CD8-positive, alpha-beta memory T cell (primary cell): Measurements from ENCODE around the gene PRKD2. TPM values are rescaled to one million over a fixed set of nuclear protein-coding genes. Genes with fewer than 3 reads are reported as not detected.
A peak's percentile ranks its signal among the peaks of the same experiment; 100 is the strongest.

Experiments used
- CTCF ChIA-PET: fragments of 350-600 bp; sonication (Branson Sonifier 250); formaldehyde crosslinking; loops from one replicate; lab custom pipeline; 2021; ENCODE audit warnings: antibody characterized with exemption; lab: Charles Lee
- POLR2A ChIA-PET: fragments of 350-600 bp; sonication (Branson Sonifier 250); formaldehyde crosslinking; loops from one replicate; lab custom pipeline; 2021; ENCODE audit warnings: antibody characterized with exemption; lab: Charles Lee
- DNase-seq, 5 donors: peaks; one replicate each; pipeline versions ENCODE4 v3.0.0 to v3.0.0-alpha.2; 2020 to 2022; ENCODE audit warnings: mixed read lengths in 1 of 5
- H3K27ac ChIP-seq: one replicate; pipeline ENCODE4 v1.7.0; 2013; ENCODE audit warnings: low read depth, mild to moderate bottlenecking, low read length, moderate library complexity
- H3K27me3 ChIP-seq: 2 replicates; pipeline ENCODE4 v1.7.0; 2013; ENCODE audit warnings: low read length, mild to moderate bottlenecking; ENCODE audit not compliant: insufficient read depth, poor library complexity, severe bottlenecking
- H3K36me3 ChIP-seq: 2 replicates; pipeline ENCODE4 v1.7.0; 2013; ENCODE audit warnings: mild to moderate bottlenecking, low read length, moderate library complexity; ENCODE audit not compliant: insufficient read depth
- H3K4me1 ChIP-seq: 2 replicates; pipeline ENCODE4 v1.7.0; 2013; ENCODE audit warnings: mild to moderate bottlenecking, low read length, moderate library complexity; ENCODE audit not compliant: insufficient read depth
- H3K4me3 ChIP-seq: 2 replicates; pipeline ENCODE4 v1.7.0; 2013; ENCODE audit warnings: mild to moderate bottlenecking, low read length
- H3K9me3 ChIP-seq: 2 replicates; pipeline ENCODE4 v1.7.0; 2013; ENCODE audit warnings: mild to moderate bottlenecking, low read length
- H3K27ac Mint-ChIP-seq, 8 donors: one replicate each; pipeline ENCODE4 v1.8.0; 2020 to 2021; ENCODE audit warnings: mixed read lengths in 8 of 8, mild to moderate bottlenecking in 6 of 8, inconsistent platforms in 3 of 8, moderate library complexity in 3 of 8
- H3K27me3 Mint-ChIP-seq, 2 donors: one replicate each; pipeline ENCODE4 v1.8.0; 2020 to 2021; ENCODE audit warnings: mixed read lengths in 2 of 2, mild to moderate bottlenecking in 1 of 2, moderate library complexity in 1 of 2
- H3K36me3 Mint-ChIP-seq, 3 donors: one replicate each; pipeline ENCODE4 v1.8.0; 2020 to 2021; ENCODE audit warnings: mixed read lengths in 3 of 3, inconsistent platforms in 1 of 3, mild to moderate bottlenecking in 1 of 3
- H3K4me1 Mint-ChIP-seq, 3 donors: one replicate each; pipeline ENCODE4 v1.8.0; 2020 to 2021; ENCODE audit warnings: mixed read lengths in 3 of 3, inconsistent platforms in 1 of 3, mild to moderate bottlenecking in 1 of 3
- H3K4me3 Mint-ChIP-seq, 7 donors: one replicate each; pipeline ENCODE4 v1.8.0; 2020 to 2021; ENCODE audit warnings: mixed read lengths in 7 of 7, mild to moderate bottlenecking in 6 of 7, moderate library complexity in 4 of 7, inconsistent platforms in 2 of 7
- H3K9me3 Mint-ChIP-seq, 5 donors: one replicate each; pipeline ENCODE4 v1.8.0; 2020 to 2022; ENCODE audit warnings: mixed read lengths in 5 of 5, mild to moderate bottlenecking in 3 of 5, moderate library complexity in 2 of 5, inconsistent platforms in 1 of 5
- polyA plus RNA-seq: library from polyadenylated mRNA; unstranded; fragments of 300-500 nt; fragmentation: Illumina TruSeq; gene quantifications from one replicate; pipeline ENCODE4 v1.2.3, GENCODE V29; 2021
- total RNA-seq, 2 experiments: library from RNA; stranded (reverse); gene quantifications; one replicate each; pipeline ENCODE4 v1.2.3, GENCODE V29; 2021

Gene PRKD2
- total and polyA plus RNA-seq, 3 experiments from 2014 or later = 61.6 to 88.0 (median 63.8) TPM

DNA sequence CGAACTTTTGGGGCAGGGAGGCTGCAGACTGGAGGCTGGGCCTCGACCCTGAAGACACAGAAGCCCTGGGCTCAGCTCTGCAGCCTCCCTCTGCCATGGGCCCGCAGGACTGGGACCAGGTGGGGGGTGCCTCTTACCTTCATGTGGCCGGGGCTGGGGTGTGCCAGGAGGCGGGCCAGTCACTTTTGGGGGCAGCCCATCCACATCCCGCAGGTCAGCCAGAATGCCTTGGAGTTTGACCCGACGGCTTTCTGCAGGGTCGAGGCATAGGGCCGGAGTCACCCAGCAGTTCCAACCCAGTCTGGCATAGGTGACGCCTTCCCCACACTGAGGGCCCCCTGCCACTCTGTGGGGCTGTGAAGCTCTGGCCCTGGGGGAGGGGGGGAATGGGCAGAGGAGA lies 10.8 kb upstream of the PRKD2 start:
- H3K27ac Mint-ChIP-seq = no peak overlapping the region
- H3K27ac ChIP-seq = no peak overlapping the region
- H3K9me3 ChIP-seq = no peaks in the 10 kb centered on the region
- H3K36me3 Mint-ChIP-seq = peaks cover 0 to 90% (median 9%) of the 10 kb centered on the region in 3 donors
- no peak overlapping the region for H3K4me3 ChIP-seq
- H3K4me1 Mint-ChIP-seq = peaks cover 13 to 17% (median 14%) of the 10 kb centered on the region in 3 donors
- H3K9me3 Mint-ChIP-seq = no peaks in the 10 kb centered on the region
- no peaks in the 10 kb centered on the region for H3K27me3 Mint-ChIP-seq
- peaks cover 6% of the 10 kb centered on the region for H3K4me1 ChIP-seq
- ChIA-PET POLR2A (interaction anchor here (1.0 to 1.8 kb wide), 4 partner anchors 9 to 23 kb away, joined by 3 to 11 read pairs (median 6); no protein-coding TSS in a partner anchor), CTCF (interaction anchor here (1.1 to 6.3 kb wide), 13 partner anchors 9 to 109 kb away, joined by 3 to 124 read pairs (median 7); partner anchors contain the start of gene DACT3)
- H3K4me3 Mint-ChIP-seq = no peak overlapping the region
- DNase-seq = no peak
- peaks cover 64% of the 10 kb centered on the region for H3K36me3 ChIP-seq
- H3K27me3 ChIP-seq = no peaks in the 10 kb centered on the region

DNA sequence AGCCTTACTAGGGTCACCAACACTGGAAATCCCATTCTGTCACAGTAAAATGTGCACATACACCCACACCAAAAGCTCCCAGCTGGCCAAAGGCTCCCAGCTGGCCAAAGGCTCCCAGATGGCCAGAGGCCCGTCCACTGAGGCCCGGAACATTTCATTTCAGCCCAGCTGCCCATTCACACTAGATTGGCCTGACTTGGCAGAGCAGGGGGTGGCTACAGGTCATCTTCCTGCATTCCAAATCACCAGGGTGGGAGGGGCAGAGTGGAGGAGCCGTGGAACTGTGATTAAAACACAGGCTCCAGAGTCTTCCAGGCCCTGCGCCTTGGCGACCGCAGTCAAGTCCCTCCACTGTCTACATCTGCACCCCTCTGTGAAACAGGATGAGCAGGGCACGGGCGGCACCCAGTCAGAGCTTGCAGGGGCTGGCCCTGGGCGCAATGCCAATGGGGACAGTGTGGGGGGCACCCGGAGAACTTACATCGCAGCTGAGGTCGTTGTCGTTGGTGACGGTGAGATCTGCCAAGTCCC lies 10.1 kb upstream of the PRKD2 start:
- H3K4me3 Mint-ChIP-seq = peak overlapping the region in 1 of 7 donors; percentile 18
- no peaks in the 10 kb centered on the region for H3K27me3 ChIP-seq
- no peak for DNase-seq
- ChIA-PET POLR2A (interaction anchor here (0.5 kb wide), 1 partner anchor 1600 kb away, joined by 4 read pairs; no protein-coding TSS in a partner anchor), CTCF (interaction anchor here (2.5 to 6.3 kb wide), 3 partner anchors 12 to 22 kb away, joined by 22 to 124 read pairs (median 28); no protein-coding TSS in a partner anchor)
- H3K4me1 Mint-ChIP-seq = peaks cover 16 to 17% (median 16%) of the 10 kb centered on the region in 3 donors
- peaks cover 61% of the 10 kb centered on the region for H3K36me3 ChIP-seq
- H3K27ac ChIP-seq = no peak overlapping the region
- H3K4me3 ChIP-seq = no peak overlapping the region
- H3K27ac Mint-ChIP-seq = peak overlapping the region in 1 of 8 donors; percentile 21
- peaks cover 6% of the 10 kb centered on the region for H3K4me1 ChIP-seq
- peaks cover 0 to 90% (median 9%) of the 10 kb centered on the region in 3 donors for H3K36me3 Mint-ChIP-seq
- H3K27me3 Mint-ChIP-seq = no peaks in the 10 kb centered on the region
- no peaks in the 10 kb centered on the region for H3K9me3 Mint-ChIP-seq
- no peaks in the 10 kb centered on the region for H3K9me3 ChIP-seq

GRCh38 chr19:46726551-46726950 lies 9.6 kb upstream of the PRKD2 start:
- ChIA-PET CTCF (interaction anchor here (6.3 kb wide), 1 partner anchor 22 kb away, joined by 124 read pairs; no protein-coding TSS in a partner anchor), POLR2A (interaction anchor here (0.5 kb wide), 1 partner anchor 1600 kb away, joined by 4 read pairs; no protein-coding TSS in a partner anchor)
- no peaks in the 10 kb centered on the region for H3K27me3 ChIP-seq
- H3K27ac ChIP-seq = no peak overlapping the region
- H3K9me3 Mint-ChIP-seq = no peaks in the 10 kb centered on the region
- no peak overlapping the region for H3K27ac Mint-ChIP-seq
- peaks cover 6% of the 10 kb centered on the region for H3K4me1 ChIP-seq
- H3K36me3 Mint-ChIP-seq = peaks cover 0 to 89% (median 11%) of the 10 kb centered on the region in 3 donors
- H3K4me3 Mint-ChIP-seq = no peak overlapping the region
- no peak overlapping the region for H3K4me3 ChIP-seq
- peaks cover 12 to 18% (median 15%) of the 10 kb centered on the region in 3 donors for H3K4me1 Mint-ChIP-seq
- DNase-seq = no peak
- H3K9me3 ChIP-seq = no peaks in the 10 kb centered on the region
- H3K27me3 Mint-ChIP-seq = no peaks in the 10 kb centered on the region
- H3K36me3 ChIP-seq = peaks cover 61% of the 10 kb centered on the region

- peaks cover 0 to 89% (median 14%) of the 10 kb centered on the region in 3 donors for H3K36me3 Mint-ChIP-seq
- peaks cover 6% of the 10 kb centered on the region for H3K4me1 ChIP-seq
- H3K27ac ChIP-seq = no peak overlapping the region
- H3K27ac Mint-ChIP-seq = peak overlapping the region in 2 of 8 donors; percentile 73 to 85
- H3K27me3 ChIP-seq = no peaks in the 10 kb centered on the region
- H3K4me3 Mint-ChIP-seq = no peak overlapping the region
- ChIA-PET CTCF (interaction anchor here (6.3 kb wide), 1 partner anchor 21 kb away, joined by 124 read pairs; no protein-coding TSS in a partner anchor), POLR2A (no interaction called here)
- no peak for DNase-seq
- H3K4me1 Mint-ChIP-seq = peaks cover 9 to 24% (median 15%) of the 10 kb centered on the region in 3 donors
- no peak overlapping the region for H3K4me3 ChIP-seq
- no peaks in the 10 kb centered on the region for H3K9me3 Mint-ChIP-seq
- H3K36me3 ChIP-seq = peaks cover 61% of the 10 kb centered on the region
- H3K27me3 Mint-ChIP-seq = no peaks in the 10 kb centered on the region
- no peaks in the 10 kb centered on the region for H3K9me3 ChIP-seq
Observed at GRCh38 chr19:46725859-46726393, 9.0 kb upstream of the PRKD2 start.

- Mint-ChIP-seq H3K27ac (no peak overlapping the region), H3K4me1 (peaks cover 9 to 29% (median 17%) of the 10 kb centered on the region in 3 donors), H3K27me3 (no peaks in the 10 kb centered on the region), H3K9me3 (no peaks in the 10 kb centered on the region), H3K36me3 (peaks cover 0 to 87% (median 14%) of the 10 kb centered on the region in 3 donors), H3K4me3 (no peak overlapping the region)
- Histone ChIP-seq H3K27me3 (no peaks in the 10 kb centered on the region), H3K4me1 (peaks cover 6% of the 10 kb centered on the region), H3K27ac (no peak overlapping the region), H3K36me3 (peaks cover 56% of the 10 kb centered on the region), H3K9me3 (no peaks in the 10 kb centered on the region), H3K4me3 (no peak overlapping the region)
- CTCF ChIA-PET = interaction anchor here (1.9 kb wide), 1 partner anchor 11 kb away, joined by 5 read pairs; no protein-coding TSS in a partner anchor
- no peak for DNase-seq
- POLR2A ChIA-PET = interaction anchor here (1.4 kb wide), 1 partner anchor 13 kb away, joined by 3 read pairs; no protein-coding TSS in a partner anchor
Observed at GRCh38 chr19:46725036-46725820, 8.3 kb upstream of the PRKD2 start.

GRCh38 chr19:46724468-46724867 lies 7.6 kb upstream of the PRKD2 start:
- no peaks in the 10 kb centered on the region for H3K27me3 Mint-ChIP-seq
- ChIA-PET POLR2A (interaction anchor here (1.4 kb wide), 1 partner anchor 12 kb away, joined by 3 read pairs; no protein-coding TSS in a partner anchor), CTCF (interaction anchor here (1.9 kb wide), 1 partner anchor 11 kb away, joined by 5 read pairs; no protein-coding TSS in a partner anchor)
- Histone ChIP-seq H3K9me3 (no peaks in the 10 kb centered on the region), H3K36me3 (peaks cover 50% of the 10 kb centered on the region), H3K4me3 (no peak overlapping the region), H3K4me1 (peaks cover 8% of the 10 kb centered on the region), H3K27me3 (no peaks in the 10 kb centered on the region), H3K27ac (no peak overlapping the region)
- peaks cover 11 to 33% (median 18%) of the 10 kb centered on the region in 3 donors for H3K4me1 Mint-ChIP-seq
- H3K4me3 Mint-ChIP-seq = no peak overlapping the region
- no peak for DNase-seq
- H3K36me3 Mint-ChIP-seq = peaks cover 0 to 85% (median 14%) of the 10 kb centered on the region in 3 donors
- H3K9me3 Mint-ChIP-seq = no peaks in the 10 kb centered on the region
- H3K27ac Mint-ChIP-seq = peak overlapping the region in 1 of 8 donors; percentile 36

DNA sequence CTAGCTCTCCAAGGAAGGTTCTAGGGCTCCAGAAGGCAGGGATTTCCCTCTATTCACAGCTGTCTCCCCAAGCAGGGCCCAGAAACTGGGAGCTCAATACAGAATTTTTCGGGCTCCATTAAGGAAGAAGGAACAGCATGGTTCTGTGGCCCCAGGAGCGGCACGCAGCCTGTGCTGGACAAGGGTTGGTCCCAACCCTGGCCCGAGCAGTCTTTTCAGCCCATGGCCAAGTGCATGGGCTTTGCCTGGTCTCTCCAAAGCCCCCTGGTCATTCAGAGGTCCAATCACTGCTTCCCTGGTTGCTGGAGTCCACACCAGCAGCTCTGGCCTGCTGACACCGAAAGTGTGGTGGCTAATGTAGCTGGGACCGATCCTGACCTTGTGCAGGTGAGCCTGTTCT lies 6.6 kb upstream of the PRKD2 start:
- no peak overlapping the region for H3K27ac ChIP-seq
- peaks cover 12 to 35% (median 19%) of the 10 kb centered on the region in 3 donors for H3K4me1 Mint-ChIP-seq
- H3K4me3 Mint-ChIP-seq = peak overlapping the region in 1 of 7 donors; percentile 16
- H3K4me3 ChIP-seq = no peak overlapping the region
- H3K27ac Mint-ChIP-seq = no peak overlapping the region
- no peaks in the 10 kb centered on the region for H3K9me3 Mint-ChIP-seq
- POLR2A ChIA-PET = interaction anchor here (1.0 kb wide), 1 partner anchor 9 kb away, joined by 4 read pairs; no protein-coding TSS in a partner anchor
- peaks cover 42% of the 10 kb centered on the region for H3K36me3 ChIP-seq
- no peaks in the 10 kb centered on the region for H3K9me3 ChIP-seq
- H3K4me1 ChIP-seq = peaks cover 14% of the 10 kb centered on the region
- H3K36me3 Mint-ChIP-seq = peaks cover 0 to 77% (median 14%) of the 10 kb centered on the region in 3 donors
- H3K27me3 Mint-ChIP-seq = no peaks in the 10 kb centered on the region
- DNase-seq = no peak
- CTCF ChIA-PET = interaction anchor here (0.6 to 1.9 kb wide), 3 partner anchors 10 to 58 kb away, joined by 3 to 5 read pairs (median 4); no protein-coding TSS in a partner anchor
- H3K27me3 ChIP-seq = no peaks in the 10 kb centered on the region
